HG03571 (cell line): ENCODE measurements around the gene NCMAP.
"Not testable (repeated sequence)": the region's sequence is repeated elsewhere in the genome, so short reads cannot be mapped to it uniquely, and the experiment has no call there.

Source experiments
- ATAC-seq: cut with Tn5 transposase; IDR thresholded peaks from one replicate; pipeline ENCODE4 v1.9.1; 2021; ENCODE audit not compliant: unreplicated experiment

NCMAP gene, protein sequence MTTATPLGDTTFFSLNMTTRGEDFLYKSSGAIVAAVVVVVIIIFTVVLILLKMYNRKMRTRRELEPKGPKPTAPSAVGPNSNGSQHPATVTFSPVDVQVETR

DNA sequence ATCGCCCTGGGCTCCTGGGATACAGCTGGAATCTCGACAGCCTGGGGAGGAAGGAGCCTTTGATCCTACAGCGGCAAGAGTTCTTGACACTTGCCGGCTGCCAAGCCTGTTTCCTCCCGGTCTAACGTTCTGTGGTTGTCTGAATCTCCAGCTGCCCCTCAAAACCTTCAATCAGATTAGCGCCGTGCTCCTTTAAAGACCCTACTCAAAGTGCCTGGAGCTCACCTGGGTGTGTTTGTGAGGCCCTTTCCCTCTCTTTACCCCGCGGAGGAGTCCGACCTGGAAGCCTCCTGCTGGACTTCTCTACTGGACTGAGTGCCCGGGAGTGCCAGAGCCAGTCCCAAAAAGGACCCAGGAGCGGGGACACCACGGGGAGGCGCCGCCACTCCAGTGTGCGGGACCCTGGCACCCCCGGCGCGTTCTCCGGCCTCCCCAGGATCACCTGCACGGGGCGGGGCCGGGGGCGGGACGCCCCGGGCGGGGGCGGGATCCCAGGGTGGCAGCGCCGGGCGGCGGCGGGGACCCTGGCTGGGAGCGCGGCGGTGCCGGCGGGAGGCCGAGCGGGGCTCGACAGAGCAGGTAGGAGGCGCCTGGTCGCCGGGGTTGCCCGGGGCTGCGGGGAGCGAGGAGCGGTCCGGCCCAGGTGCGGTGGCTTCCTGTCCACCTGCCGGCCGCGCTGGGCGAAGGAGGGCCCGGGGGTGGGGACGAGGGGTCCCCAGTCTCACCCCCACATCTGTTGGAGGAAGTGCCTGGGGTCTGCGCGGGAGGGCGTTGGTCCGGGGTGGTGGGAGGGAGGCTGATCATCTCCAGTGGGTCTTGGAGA lies at the start of gene NCMAP:
Gene NCMAP, plus strand, starts transcription at position 497 of the 823 bp plus-strand sequence. CDS start 39,344 bp downstream, outside the sequence.
- no peak for ATAC-seq

DNA sequence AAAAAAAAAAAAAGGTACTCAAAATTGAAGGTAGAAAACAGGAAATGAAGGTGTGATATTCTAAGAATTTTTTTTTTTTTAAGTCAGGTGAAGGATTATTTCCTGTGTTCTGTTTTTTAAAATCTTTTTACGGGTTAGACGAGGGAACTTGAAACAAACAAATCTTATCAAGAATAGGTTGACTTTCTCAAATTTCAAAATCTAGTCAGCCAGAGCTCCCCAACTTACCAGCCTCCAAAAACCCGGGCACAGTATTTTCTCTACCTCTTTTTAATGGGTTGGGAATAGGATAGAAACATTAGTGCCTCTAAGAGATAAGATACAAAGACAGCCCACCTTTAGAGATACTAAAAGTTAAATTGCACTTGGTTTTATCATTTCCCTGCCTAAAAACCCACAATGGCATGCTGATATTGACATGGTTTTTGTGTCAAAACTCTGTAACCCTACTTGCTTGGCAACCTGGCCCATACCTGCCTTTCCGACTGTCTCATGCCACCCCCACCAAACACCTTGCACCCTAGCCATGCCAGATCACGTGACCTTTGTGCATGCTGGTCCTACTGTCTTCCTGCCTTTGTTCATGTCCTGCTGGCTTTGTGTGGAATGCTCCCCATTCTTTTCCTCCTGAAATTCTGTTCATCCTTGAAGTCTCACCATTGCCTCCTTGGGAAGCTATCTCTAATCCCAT lies 49.1 kb upstream of the NCMAP start:
- ATAC-seq = no peak

DNA sequence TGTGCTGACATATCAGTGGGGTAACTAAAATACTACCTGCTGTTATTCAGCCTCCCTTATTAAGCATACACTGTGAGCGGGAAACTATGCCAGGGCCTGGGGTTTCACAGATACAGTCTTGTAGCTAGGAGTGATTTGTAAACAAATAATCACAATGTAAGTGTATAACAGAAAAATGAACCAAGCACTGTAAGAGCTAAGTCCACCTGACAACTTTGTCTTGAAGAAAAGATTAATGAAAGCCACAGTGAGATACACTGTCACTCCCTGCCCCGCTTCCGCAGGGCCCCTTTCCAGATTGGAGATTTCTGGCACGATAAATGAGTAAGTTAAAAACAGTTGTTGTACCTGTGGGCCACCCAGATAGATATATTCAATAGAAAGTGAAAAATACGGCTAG lies 48.5 kb upstream of the NCMAP start:
- no peak for ATAC-seq

DNA sequence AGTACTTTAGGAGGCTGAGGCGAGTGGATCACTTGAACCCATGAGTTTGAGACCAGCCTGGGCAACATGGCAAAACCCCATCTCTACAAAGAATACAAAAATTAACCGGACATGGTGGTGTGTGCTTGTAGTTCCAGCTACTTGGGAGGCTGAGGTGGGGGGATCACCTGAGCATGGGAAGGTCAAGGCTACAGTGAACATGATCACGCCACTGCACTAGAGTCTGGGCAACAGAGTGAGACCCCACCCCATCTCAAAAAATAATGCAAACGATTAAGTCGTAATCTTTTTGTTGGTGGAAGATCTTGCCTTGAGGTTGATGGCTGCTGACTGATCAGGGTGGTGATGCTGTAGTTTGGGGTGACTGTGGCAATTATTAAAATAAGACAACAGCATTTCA lies 47.0 kb upstream of the NCMAP start:
- ATAC-seq = no peak

DNA sequence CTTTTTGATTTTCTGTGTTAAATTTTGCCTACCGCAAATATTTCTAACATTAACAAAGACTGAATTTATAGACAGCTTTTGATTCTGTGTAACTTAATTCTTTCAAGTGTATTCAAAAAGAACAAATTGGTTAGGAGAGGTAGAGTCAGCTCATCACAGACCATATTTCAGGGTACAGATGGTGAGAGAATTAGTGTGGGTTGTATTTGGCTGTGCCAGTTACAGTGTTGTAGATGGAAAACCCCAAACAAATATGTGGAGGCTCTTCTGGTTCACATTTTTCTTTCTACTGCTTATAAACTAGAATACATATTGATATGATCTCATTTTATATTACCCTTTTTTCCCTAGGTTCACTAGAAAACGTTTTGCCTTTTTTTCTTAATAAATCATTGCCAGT lies 42.2 kb upstream of the NCMAP start:
- ATAC-seq = no peak

DNA sequence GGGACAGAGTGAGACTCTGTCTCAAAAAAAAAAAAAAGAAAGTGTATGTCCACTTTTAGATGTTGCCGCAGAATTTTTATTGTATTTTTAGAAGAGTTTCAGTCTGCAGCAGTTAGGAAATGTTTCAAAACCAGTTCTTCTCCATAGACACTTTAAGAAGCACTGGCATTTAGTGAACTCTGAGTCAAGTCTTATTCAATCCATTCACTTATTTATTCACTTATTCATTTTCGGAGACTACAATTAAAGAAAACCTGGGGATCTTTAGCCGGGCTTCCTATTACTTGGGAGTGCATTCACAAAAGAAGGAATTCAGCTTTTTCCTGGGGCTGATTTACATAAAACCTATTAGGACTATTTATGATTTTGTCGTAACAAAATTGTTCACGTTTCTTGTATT lies 40.9 kb upstream of the NCMAP start:
- ATAC-seq = no peak

DNA sequence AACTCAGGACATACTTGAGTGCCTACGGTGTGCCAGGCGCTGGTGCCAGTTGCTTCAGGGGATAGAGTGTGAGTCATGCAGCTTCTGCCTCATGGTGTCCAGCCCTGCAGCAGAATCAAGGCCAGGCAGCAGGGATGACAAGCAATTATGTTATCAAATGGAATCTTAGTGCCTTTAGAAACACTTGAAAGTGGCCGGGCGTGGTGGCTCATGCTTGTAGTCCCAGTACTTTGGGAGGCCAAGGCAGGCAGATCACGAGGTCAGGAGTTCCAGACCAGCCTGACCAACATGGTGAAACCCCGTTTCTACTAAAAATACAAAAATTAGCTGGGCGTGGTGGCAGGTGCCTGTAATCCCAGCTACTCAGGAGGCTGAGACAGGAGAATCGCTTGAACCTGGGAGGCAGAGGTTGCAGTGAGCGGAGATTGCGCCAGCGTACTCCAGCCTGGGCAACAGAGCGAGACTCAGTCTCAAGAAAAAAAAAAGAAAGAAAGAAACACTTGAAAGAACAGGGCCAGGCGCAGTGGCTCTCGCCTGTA lies 40.1 kb upstream of the NCMAP start:
- ATAC-seq = not testable (repeated sequence)

DNA sequence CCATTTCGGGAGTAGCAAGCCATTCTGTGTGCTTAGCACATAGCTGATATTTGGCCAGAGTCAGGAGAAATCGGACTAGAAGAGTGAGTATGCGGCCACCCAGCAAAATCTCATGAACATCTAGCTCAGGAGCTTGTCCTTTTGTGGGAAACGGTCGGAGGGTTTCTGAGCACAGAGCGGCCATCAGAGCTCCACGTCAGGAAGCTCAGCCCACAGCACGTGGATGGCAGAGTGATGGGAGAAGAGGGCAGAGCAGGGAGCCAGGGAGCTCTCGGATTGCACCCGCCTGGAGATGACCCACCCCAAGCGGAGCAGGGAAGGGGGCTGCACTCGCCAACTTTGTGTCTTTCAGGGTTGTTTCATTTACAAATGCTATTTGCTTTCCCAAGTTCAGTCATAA lies 39.4 kb upstream of the NCMAP start:
- no peak for ATAC-seq

DNA sequence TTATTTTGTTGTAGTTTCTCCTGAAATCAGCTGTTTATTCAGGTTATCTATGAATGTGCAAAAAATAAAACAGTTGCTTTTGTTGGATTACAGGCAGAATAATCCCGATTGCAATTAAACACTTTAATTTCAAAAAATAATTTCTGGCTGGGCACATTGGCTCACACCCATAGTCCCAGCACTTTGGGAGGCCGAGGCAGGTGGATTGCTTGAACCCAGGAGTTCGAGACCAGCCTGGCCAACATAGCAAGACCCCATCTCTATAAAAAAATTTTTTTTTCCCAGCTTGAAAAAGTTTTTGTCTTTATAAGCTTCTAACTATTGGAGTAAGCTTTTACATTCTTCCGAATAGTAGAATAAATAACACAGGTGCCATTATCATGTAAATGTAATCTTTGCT lies 38.0 kb upstream of the NCMAP start:
- no peak for ATAC-seq

DNA sequence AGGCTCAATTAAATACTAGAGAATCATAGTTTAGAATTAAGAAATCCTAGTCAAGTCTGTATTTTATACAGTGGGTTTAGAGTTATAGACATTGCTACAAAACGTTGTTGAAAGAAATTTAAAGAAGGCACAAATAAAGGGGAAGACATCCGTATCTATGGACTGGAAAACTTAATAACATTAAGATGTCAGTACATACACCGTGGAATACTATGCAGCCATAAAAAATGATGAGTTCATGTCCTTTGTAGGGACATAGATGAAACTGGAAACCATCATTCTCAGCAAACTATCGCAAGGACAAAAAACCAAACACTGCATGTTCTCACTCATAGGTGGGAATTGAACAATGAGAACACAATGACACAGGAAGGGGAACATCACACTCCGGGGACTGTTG lies 35.6 kb upstream of the NCMAP start:
- ATAC-seq = not testable (repeated sequence)

DNA sequence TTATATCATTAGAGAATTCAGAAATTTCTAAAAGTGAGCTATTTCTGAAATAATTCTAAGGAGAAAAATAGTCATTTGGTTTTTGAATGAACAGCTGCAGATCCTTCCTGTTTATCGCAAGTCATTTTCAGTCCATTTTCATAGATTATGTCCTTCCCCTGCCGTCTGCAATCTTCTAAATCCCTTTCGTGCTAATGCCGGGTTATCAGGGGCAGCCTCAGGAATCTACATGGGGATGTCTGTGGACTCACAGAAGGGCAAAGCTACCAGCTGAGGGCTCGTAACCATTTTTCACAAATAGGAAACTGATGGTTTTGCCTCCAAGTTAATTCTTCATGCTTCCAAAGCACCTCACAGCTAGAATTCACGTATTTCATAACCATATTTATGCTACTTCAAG lies 30.3 kb upstream of the NCMAP start:
- no peak for ATAC-seq

DNA sequence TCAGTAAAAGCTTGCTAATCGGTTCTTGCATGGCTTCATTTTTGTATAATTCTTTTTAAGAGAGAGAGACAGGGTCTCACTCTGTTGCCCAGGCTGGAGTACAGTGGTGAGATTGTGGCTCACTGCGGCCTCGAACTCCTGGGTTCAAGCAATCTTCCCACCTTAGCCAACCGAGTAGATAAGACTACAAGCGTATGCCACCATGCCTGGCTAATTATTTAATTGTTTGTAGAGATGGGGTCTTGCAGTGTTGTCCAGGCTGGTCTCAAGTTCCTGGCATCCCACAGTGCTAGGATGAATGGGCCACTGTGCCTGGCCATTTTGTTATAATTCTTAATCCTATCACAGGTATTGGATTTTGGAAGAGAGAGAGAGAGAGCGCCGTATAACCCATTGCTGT lies 29.8 kb upstream of the NCMAP start:
- ATAC-seq = no peak

DNA sequence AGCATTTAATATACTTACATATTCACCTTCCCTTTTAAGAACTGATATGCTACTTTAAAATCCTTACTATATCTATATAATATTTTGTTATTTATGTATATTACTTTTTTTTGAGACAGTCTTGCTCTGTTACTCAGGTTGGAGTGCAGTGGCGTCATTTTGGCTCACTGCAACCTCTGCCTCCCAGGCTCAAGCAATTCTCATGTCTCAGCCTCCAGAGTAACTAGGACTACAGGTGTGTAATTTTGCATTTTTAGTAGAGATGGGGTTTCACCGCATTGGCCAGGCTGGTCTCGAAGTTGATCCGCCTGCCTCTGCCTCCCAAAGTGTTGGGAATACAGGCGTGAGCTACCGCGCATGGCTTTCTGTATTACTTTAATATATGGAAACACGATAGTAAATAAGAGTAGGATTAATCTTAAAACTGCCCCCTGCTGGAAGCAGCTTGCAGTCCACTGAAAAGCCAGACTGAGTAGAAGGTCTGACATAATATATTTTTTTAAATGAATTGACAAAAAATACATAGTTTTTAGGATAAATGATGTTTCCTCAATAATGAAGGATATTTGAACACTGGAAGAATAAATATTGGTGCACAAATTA lies 28.8 kb upstream of the NCMAP start:
- ATAC-seq = no peak

DNA sequence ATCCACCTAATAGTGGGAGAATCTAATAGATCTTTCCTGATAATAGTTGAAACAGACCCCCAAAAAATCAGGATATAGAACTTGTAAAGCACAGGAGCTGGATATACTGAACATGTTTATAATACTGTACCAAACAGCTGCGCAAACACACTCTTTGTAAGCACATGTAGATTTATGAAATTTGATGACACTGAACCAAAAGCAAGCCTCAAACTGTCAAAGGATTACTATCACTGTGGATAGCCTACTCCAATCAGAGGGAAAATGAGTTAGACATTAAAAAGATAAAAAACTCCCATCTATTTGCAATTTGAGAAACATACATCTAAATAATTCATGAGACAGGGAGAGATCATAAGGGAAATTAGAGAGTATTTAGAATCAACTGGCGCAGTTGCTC lies 27.1 kb upstream of the NCMAP start:
- ATAC-seq = no peak

DNA sequence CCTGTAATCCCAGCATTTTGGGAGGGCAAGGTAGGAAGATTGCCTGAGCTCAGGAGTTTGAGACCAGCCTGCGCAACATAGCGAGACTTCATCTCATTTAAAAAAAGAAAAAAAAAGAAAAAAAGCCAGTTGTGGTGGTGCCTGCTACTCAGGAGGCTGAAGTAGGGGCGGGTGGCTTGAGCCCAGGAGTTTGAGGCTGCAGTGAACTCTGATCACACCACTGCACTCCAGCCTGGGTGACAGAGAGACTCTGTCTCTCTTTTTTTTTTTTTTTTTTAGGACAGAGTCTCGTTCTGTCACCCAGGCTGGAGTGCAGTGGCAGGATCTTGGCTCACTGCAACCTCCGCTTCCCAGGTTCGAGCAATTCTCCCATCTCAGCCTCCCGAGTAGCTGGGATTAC lies 26.6 kb upstream of the NCMAP start:
- ATAC-seq = not testable (repeated sequence)

DNA sequence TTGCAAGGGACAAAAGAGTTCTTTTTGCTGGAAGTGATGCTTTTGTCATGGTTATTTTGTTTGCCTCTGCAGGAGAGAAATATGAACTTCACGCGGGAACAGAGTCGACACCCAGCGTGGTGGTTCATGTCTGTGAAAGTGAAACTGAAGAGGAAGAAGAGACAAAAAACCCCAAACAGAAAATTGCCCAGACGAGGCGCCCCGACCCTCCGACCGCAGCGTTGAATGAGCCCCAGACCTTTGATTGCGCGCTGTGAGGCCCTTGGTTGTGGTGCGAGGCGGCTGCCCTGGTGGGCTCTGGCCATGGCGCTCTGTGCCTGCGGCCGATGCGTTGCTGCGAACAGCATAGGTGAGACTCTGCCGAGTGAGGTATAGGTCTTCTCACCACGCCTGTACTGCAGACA lies 20.9 kb upstream of the NCMAP start:
- no peak for ATAC-seq

DNA sequence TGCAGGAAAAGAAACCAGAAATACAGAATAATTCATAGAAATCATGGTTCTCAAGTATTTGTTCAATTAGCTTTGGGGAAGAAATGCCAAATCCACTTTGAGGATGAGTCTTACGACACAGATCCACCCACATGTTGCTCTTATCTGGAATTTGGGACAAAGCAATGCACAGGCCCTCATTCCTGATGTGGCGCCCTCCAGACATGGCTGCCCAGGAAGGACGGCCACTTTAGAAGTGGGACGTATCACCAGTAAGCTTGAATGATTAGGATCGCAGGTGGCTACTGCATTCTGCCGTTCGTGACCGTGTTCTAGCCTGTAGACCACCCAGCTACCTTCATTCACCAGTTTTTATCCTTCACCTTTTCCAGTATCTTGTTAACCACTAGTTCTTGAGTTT lies 20.1 kb upstream of the NCMAP start:
- ATAC-seq = no peak

DNA sequence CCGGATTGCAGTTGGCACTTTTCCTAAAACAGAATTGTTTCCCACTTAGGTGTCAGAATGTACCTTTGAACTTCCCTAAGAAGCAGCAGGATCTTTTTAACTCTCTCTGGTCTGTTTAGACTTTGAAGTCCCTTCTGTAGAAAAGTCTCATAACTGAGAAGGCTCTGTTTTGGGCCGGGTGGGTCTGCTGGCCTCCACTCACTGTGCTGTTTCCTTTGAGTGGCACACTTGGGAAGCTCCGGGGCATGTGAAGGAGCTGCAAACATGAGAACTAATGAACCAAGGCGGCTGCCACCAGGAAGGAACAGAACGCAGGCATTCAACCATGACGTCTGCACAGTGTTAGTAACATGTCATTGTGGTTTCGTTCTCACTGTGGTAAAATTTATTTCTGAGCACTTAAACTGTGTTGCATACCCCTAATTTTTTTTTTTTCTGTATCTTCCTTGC lies 19.5 kb upstream of the NCMAP start:
- peak; percentile 45 for ATAC-seq

DNA sequence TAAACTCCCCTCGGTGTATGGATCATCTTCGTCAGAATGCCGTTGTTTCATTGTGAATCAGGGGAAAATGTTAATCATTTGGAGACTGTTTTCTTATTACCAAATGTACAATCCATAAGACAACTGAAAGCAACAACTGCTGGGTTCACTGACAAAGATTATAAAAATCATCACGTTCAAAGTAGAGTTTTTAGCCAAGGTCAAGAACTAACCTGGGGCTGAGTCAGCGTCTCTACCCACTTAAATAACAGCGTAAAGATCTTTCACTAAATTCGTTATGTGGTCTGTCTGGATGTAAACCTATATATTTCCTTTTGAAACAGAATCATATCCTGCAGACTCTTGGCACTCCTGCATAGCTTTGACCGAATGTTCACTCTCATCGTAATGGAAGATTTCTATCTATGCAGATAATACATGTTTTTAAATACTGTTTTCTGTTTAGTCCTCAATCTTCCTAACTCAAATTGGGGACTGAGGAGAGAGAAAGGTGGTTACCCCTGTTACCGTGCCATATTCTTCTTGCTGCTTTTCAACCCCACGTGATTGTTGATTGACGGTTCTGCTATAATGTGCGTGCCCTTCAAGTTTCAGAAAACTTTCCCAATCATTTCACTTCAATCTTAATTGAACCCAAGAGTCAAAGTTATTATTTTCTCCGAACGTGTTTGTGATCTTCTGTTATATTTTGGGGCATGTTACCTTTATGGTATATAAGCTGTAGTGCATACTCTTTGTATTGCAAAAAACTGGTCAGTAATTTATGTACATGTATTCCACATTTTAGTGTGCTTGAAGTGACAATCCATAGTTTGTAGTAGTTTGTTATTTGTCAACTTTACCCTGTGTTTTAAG lies 15.6 kb upstream of the NCMAP start:
- no peak for ATAC-seq

DNA sequence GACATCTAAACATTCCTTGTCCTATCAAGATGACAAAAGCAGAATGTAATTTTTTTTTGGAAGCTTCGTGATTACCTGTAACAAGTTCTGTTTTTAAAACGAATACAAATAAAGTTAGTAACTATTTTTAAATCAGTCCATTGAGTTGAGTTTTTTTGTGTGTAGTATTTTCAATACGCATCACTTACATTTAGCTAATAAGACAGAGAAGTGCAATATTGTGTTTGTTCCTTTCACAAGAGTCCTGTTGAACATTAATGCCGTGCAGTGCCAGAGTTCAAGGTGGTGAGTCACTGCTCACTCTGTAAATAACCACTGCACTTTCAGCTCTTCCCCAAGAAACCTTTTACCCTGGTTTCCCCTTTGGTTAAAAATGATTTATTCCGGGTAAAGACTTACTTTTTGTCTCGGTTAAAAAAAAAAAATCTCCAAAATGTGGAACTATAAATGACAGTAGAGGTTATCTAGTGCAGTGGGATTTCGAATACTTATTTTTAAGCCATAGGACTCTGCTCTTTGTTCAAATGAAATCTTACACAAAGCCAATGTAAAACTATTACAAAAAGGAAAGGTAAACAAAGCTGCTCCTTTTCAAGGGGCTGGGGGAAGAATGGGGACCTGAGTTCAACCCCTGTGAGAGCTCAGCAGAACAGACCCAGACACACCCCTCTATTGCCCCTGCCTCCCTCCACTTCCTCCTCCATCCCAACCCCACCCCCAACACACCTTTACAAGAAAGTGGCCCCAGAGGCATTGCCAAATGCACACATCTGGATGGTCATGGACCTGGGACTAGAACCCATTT lies 14.8 kb upstream of the NCMAP start:
- no peak for ATAC-seq
